SW 1271 (cell line): Measurements from ENCODE around the gene COX4I2.
"Not testable (repeated sequence)": the region's sequence is repeated elsewhere in the genome, so short reads cannot be mapped to it uniquely, and the experiment has no call there.

Experiments
- DNase-seq, 2 experiments: peaks; one replicate each; lab custom pipeline; 2025; lab: John Stamatoyannopoulos, UW

Gene COX4I2

GRCh38 chr20:31637660-31638059, at the start of gene COX4I2:
TSS of gene COX4I2 (plus strand) at chr20:31637912. CDS start at chr20:31639018, 1,106 bp downstream.
- DNase-seq, result no peak

- DNase-seq, result no peak
These were observed 46.9 kb upstream of the COX4I2 start for GRCh38 chr20:31590717-31591225.

- peak; percentile 86 to 97 for DNase-seq
These were observed 44.3 kb upstream of the COX4I2 start for GRCh38 chr20:31593221-31594001.

GRCh38 chr20:31594002-31594557, 43.6 kb upstream of the COX4I2 start:
- DNase-seq, result no peak

- no peak for DNase-seq
These were observed 42.9 kb upstream of the COX4I2 start for GRCh38 chr20:31594558-31595379.

GRCh38 chr20:31595380-31595653, 42.4 kb upstream of the COX4I2 start:
- DNase-seq, result no peak

GRCh38 chr20:31595654-31596411, 41.9 kb upstream of the COX4I2 start:
- peak; percentile 71 to 86 for DNase-seq

GRCh38 chr20:31596412-31596715, 41.3 kb upstream of the COX4I2 start:
- not testable (repeated sequence) for DNase-seq

- DNase-seq, result no peak
These were observed 40.8 kb upstream of the COX4I2 start for GRCh38 chr20:31596831-31597480.

GRCh38 chr20:31597481-31597855, 40.2 kb upstream of the COX4I2 start:
- no peak for DNase-seq

- no peak for DNase-seq
These were observed 35.3 kb upstream of the COX4I2 start for GRCh38 chr20:31602431-31602778.

- peak; percentile 66 to 89 for DNase-seq
These were observed 34.8 kb upstream of the COX4I2 start for GRCh38 chr20:31602779-31603441.

GRCh38 chr20:31603822-31604566, 33.7 kb upstream of the COX4I2 start:
- DNase-seq, result peak; percentile 98

GRCh38 chr20:31604567-31605030, 33.1 kb upstream of the COX4I2 start:
- DNase-seq, result no peak

- DNase-seq, result peak; percentile 98 to 99
These were observed 32.4 kb upstream of the COX4I2 start, which contains the start of gene ID1 for GRCh38 chr20:31605031-31605901. TSS of gene ID1 (plus strand) at chr20:31605289. CDS start at chr20:31605388, 99 bp downstream.

GRCh38 chr20:31605902-31606803, 31.6 kb upstream of the COX4I2 start:
- DNase-seq, result peak in 1 of 2 experiments; percentile 53

- DNase-seq, result peak in 1 of 2 experiments; percentile 75
These were observed 30.7 kb upstream of the COX4I2 start for GRCh38 chr20:31606804-31607639.
